Measurements from ENCODE around the gene HNRNPA1.
"Not testable (repeated sequence)": the region's sequence is repeated elsewhere in the genome, so short reads cannot be mapped to it uniquely, and the experiment has no call there.

HNRNPA1 gene

DNA sequence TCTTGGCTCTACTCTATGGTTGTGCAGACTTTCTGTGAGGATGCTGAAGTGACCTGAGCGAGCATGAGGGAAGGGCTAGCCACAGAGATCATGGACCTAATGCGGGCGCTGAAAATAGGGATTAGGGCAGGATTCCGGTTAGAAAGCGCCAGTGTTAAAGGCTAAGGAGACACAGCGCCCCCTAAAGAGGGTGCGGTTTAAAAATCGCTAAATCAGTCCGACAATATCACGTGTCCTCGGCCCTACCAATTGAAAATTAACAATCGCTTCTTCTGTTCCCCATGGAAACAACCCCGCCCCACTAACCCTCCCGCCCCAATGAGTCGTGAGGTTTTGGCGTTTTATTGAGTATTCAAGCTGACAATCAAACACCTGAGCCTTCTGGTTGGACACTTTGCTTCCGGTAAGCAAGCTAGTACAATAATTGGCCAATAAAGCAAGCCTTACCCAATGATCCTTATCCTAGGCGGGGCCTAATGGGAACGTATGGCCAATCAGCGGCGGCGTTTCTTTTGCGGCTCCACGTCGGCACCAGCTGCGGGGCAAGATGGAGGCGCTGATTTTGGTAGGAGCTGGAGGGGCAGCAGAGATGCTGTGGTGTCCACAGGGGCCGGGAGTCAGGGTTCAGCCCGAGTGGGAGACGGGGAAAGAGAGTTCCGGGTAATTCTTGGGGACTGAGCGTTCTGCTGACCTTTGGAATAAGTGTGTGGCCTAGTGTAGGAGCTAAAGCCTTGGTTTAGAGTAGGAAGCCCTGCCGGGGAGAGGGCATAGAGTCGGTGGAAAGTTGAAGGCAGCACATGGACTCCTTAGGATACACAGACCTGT, 44.3 kb downstream of the HNRNPA1 start, which contains the start of gene COPZ1:
COPZ1 (plus strand) TSS at position 515 of the 825 bp plus-strand sequence; CDS start at position 548, 33 bp downstream.
- H3K27ac Mint-ChIP-seq, result peak within 1 kb of the TSS; percentile 95
- intact Hi-C loops (cut with micrococcal nuclease), result loop anchor here (1.0 to 5.0 kb wide), 3 partner anchors 31 to 45 kb away; partner anchors contain the start of genes CBX5 and HNRNPA1
- peak within 1 kb of the TSS; percentile 100 for H3K4me3 Mint-ChIP-seq
- peaks cover 19% of the 10 kb centered on the region for H3K36me3 Mint-ChIP-seq (ENCODE audit: low read depth)
- peaks cover 48% of the 10 kb centered on the region for H3K4me1 Mint-ChIP-seq (ENCODE audit: low read depth)
- H3K9me3 Mint-ChIP-seq, result no peaks in the 10 kb centered on the region
- H3K27me3 Mint-ChIP-seq, result no peaks in the 10 kb centered on the region

DNA sequence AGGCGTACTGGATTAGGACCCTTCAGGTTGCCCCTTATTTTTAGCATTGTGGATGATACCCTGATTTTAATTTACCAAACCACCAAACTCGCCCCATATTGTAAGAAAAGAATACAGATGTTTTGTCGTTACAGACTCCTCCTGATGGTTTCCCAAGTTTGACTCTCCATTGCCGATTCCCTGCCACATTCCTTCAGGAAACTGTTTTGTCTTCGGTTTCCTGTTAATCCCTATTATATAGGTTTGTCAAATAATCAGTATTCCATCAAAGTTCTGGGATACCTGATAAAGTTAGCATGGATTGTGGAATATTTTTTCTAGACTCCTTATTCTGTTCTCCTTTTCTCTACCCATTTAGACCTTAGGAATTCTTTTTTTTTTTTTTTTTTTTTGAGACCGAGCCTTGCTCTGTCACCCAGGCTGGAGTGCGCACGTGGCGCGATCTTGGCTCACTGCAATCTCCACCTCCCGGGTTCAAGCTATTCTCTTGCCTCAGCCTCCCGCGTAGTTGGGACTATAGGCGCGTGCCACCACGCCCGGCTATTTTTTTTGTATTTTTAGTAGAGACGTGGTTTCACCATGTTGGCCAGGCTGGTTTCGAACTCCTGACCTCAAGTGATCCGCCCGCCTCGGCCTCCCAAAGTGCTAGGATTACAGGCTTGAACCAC, 45.0 kb downstream of the HNRNPA1 start:
- H3K9me3 Mint-ChIP-seq, H3K27me3 Mint-ChIP-seq: not testable (repeated sequence)
- Mint-ChIP-seq H3K27ac (peak overlapping the region; percentile 95), H3K4me3 (peak overlapping the region; percentile 100), H3K4me1 (ENCODE audit: low read depth) (peaks cover 55% of the 10 kb centered on the region), H3K36me3 (ENCODE audit: low read depth) (peaks cover 26% of the 10 kb centered on the region)
- intact Hi-C loops (cut with micrococcal nuclease), result loop anchor here (5.0 kb wide), 1 partner anchor 42 kb away; no protein-coding TSS in a partner anchor

DNA sequence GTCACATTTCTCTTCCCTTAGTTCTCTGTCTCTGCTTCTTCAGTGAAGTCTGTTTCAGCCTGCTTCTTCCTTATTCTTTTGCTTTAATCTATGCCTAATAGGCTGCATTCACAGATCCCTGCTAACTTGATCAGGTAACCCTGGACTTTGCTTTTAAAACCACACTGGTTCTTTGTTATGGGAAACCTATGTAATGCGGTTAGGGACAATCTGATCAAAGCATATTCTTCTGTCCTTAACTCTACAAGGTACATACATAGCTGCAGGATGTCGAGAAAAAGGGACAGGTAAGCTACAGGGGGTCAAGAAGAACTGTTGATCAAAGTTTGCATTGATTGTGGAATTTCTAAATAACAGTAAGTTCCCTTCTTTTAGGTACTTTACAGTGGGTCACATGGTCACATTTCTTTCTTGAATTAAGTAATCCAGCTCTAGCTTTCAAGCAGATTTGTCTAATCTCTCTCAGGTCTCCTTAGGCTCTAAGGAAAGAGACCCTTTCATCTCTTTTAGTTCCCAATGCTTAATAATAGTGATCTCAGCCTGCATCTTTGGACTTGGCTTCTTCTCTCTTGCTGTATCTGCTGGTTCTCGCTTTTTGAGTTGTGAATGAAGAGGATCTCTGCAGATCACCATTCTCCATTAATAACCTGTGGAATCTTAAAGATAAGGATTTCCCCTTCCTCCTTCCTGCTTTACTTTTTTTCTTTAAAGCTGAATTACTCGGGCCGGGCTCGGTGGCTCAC, 48.2 kb downstream of the HNRNPA1 start:
- Mint-ChIP-seq H3K9me3 (no peaks in the 10 kb centered on the region), H3K4me1 (ENCODE audit: low read depth) (peaks cover 59% of the 10 kb centered on the region), H3K4me3 (no peak overlapping the region), H3K27ac (peak overlapping the region; percentile 76), H3K27me3 (no peaks in the 10 kb centered on the region), H3K36me3 (ENCODE audit: low read depth) (peaks cover 37% of the 10 kb centered on the region)
- intact Hi-C loops (cut with micrococcal nuclease), result loop anchor here (5.0 kb wide), 1 partner anchor 39 kb away; no protein-coding TSS in a partner anchor

DNA sequence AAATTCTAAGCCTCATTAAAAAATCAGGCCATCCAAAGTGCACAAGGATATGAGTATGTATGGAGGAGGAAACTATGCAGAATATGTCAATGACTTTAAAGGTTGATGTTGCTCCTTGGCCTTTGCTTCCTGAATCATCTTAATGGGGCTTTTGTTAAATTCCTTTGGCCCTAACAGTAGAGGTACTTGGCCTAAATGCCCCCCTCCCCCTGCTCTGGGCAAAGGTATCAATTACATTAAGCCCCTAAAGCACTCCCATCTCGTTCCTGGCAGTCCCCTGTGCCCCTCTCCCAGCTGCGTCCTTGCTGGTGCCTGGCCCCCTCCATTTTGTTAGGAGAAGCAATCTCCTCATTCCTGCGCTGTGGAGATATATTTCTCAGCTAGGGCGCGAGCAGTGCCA, 49.2 kb downstream of the HNRNPA1 start:
- H3K4me3 Mint-ChIP-seq, result no peak overlapping the region
- H3K9me3 Mint-ChIP-seq, result no peaks in the 10 kb centered on the region
- peak overlapping the region; percentile 38 for H3K27ac Mint-ChIP-seq
- H3K27me3 Mint-ChIP-seq, result no peaks in the 10 kb centered on the region
- H3K4me1 Mint-ChIP-seq (ENCODE audit: low read depth), result peaks cover 53% of the 10 kb centered on the region
- peaks cover 41% of the 10 kb centered on the region for H3K36me3 Mint-ChIP-seq (ENCODE audit: low read depth)
- intact Hi-C loops (cut with micrococcal nuclease), result loop anchor here (5.0 kb wide), 1 partner anchor 38 kb away; no protein-coding TSS in a partner anchor

DNA sequence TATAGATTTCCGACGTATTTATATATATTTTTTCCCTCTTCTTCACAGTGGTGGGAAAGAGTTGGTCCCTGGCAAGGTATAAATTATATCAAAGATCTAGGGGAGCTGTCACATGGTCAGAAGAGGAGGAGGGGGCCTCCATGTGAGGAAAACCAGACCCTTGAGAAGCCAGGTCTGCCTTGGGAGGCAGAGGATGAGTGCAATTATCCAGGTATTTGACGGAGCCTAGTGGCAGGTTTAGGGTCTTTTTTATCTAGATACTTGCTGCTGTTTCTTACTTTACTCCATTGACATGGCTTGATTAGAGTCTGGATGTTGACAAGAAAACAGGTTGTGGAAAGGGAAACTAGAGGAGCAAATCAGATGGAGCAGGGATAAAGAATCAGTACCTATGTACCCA, 49.9 kb downstream of the HNRNPA1 start:
- Mint-ChIP-seq H3K27me3 (no peaks in the 10 kb centered on the region), H3K4me3 (no peak overlapping the region), H3K27ac (no peak overlapping the region), H3K4me1 (ENCODE audit: low read depth) (peaks cover 53% of the 10 kb centered on the region), H3K36me3 (ENCODE audit: low read depth) (peaks cover 34% of the 10 kb centered on the region), H3K9me3 (no peaks in the 10 kb centered on the region)
- intact Hi-C loops (cut with micrococcal nuclease), result no loop called here

DNA sequence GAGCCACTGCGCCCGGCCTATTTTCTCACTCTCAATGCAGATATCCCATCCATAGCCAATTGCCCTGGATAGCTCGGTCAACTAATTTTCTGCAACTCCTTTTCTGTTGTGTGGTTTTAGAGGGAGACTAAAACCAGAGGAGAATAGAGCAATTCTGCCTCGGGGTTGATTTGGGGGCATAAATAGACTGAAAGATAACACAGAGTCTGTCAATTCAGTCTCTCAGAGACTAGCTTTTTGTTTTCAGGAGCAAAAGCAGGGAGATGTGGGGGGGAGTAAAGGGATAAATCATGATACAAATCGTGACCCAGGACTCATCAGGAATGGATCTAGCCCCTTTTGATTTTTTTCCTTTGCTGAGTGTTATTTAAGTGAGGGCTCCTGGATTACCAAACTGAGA, 50.9 kb downstream of the HNRNPA1 start:
- Mint-ChIP-seq H3K4me3 (no peak overlapping the region), H3K9me3 (no peaks in the 10 kb centered on the region), H3K36me3 (ENCODE audit: low read depth) (peaks cover 33% of the 10 kb centered on the region), H3K27ac (no peak overlapping the region), H3K4me1 (ENCODE audit: low read depth) (peaks cover 53% of the 10 kb centered on the region), H3K27me3 (no peaks in the 10 kb centered on the region)
- intact Hi-C loops (cut with micrococcal nuclease), result no loop called here

DNA sequence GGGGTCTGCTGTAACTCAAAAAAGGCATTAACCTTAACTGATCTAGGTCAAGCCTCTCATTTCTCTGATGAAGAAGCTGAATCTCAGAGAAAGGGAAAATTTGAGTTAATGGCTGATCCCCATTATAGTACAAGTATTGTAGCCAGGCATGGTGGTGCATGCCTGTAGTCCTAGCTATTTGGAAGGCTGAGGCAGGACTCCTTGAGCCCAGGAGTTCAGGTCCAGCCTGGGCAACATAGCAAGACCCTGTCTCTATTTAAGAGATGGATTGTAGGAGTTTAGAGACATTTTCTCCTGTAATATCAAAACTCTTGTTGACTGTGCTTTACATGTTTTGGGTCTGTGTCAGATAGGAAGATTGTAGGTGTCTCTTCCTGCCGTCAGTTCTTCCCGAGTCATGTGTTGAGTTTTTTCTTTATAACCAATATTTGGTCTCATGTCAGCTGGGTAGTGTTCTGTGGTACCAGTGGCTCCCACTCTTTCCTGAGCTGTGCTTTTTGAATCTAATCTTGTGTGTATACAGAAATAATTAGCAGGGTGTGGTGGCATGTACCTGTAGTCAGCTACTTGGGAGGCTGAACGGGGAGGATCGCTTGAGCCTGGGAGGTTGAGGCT, 53.0 kb downstream of the HNRNPA1 start:
- no peak overlapping the region for H3K27ac Mint-ChIP-seq
- H3K4me1 Mint-ChIP-seq (ENCODE audit: low read depth), result peaks cover 49% of the 10 kb centered on the region
- no peaks in the 10 kb centered on the region for H3K9me3 Mint-ChIP-seq
- peaks cover 33% of the 10 kb centered on the region for H3K36me3 Mint-ChIP-seq (ENCODE audit: low read depth)
- H3K4me3 Mint-ChIP-seq, result no peak overlapping the region
- intact Hi-C loops (cut with micrococcal nuclease), result no loop called here
- no peaks in the 10 kb centered on the region for H3K27me3 Mint-ChIP-seq

Measured in dendritic cell treated with granulocyte-macrophage colony-stimulating factor and Interleukin-4, amounts not matched to agents 40 ng/mL and 50 ng/mL, for 4 days (primary cell).